ENCODE results near the gene TSHZ1.

Gene TSHZ1

GRCh38 chr18:75223687-75224347, 13.2 kb downstream of the TSHZ1 start:
- no peak for DNase-seq

GRCh38 chr18:75226286-75226955, 15.8 kb downstream of the TSHZ1 start:
- DNase-seq = no peak

GRCh38 chr18:75226956-75227316, 16.3 kb downstream of the TSHZ1 start:
- no peak for DNase-seq

GRCh38 chr18:75227535-75228296, 17.1 kb downstream of the TSHZ1 start:
- DNase-seq = no peak

GRCh38 chr18:75228967-75229366, 18.4 kb downstream of the TSHZ1 start:
- DNase-seq = no peak

GRCh38 chr18:75229437-75229836, 18.8 kb downstream of the TSHZ1 start:
- DNase-seq = no peak

GRCh38 chr18:75230163-75231052, 19.8 kb downstream of the TSHZ1 start:
- no peak for DNase-seq

GRCh38 chr18:75231053-75231406, 20.4 kb downstream of the TSHZ1 start:
- DNase-seq = no peak

GRCh38 chr18:75234901-75235300, 24.3 kb downstream of the TSHZ1 start:
- DNase-seq = no peak

- no peak for DNase-seq
These were observed 25.3 kb downstream of the TSHZ1 start for GRCh38 chr18:75235896-75236295.

GRCh38 chr18:75238100-75238499, 27.5 kb downstream of the TSHZ1 start:
- no peak for DNase-seq

- DNase-seq = no peak
These were observed 28.2 kb downstream of the TSHZ1 start for GRCh38 chr18:75238786-75239185.

GRCh38 chr18:75240433-75240832, 29.8 kb downstream of the TSHZ1 start:
- DNase-seq = no peak

- no peak for DNase-seq
These were observed 31.1 kb downstream of the TSHZ1 start for GRCh38 chr18:75241705-75242104.

- no peak for DNase-seq
These were observed 34.0 kb downstream of the TSHZ1 start for GRCh38 chr18:75244351-75245313.

GRCh38 chr18:75246721-75247610, 36.4 kb downstream of the TSHZ1 start:
- no peak for DNase-seq

GRCh38 chr18:75247611-75248421, 37.2 kb downstream of the TSHZ1 start:
- no peak for DNase-seq

- no peak for DNase-seq
These were observed 38.0 kb downstream of the TSHZ1 start for GRCh38 chr18:75248426-75249174.

GRCh38 chr18:75249175-75249518, 38.5 kb downstream of the TSHZ1 start:
- DNase-seq = no peak

All from right forelimb (tissue), 1 donor.